Measurements from ENCODE around the gene SORCS2.

SORCS2 gene

DNA sequence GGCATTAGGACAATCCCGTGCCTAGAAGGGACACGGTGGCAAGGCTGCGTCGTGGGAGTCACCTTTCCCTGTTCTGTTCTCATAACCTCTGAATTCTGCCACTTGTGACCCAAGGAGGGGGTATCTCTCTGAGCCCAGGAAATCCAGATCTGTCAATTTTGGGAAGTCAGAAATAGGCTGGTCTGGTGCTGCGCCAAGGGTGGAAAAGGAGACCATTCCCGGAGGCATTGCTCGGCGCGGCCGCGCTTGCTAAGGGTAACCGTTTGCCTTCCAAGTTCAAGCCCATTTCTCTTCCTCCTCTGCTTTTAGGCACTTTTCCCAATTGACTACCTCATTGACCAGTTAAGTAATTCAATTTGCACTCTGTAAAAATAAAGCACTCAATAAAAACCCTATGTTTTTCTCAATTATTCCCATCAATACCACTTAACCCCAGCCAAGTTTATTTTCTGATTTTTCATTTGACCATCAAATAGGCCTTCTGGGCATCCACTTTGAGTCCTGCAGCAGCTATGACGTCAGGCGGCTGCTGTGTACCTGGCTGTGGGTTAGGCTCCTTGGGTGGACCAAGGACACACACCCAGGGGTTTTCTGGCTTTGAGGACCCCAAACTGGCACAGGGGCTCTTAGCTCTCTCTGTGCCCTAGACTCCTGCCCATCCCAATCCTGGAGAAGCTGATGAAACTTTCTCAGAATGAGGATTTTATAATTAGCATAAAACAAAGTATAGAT, 12.5 kb downstream of the SORCS2 start:
- DNase-seq (ENCODE audit: low read depth), result no peak
- no peak overlapping the region for H3K4me3 ChIP-seq (ENCODE audit: low read depth, low read length)
- TF ChIP-seq, protein P1, sequence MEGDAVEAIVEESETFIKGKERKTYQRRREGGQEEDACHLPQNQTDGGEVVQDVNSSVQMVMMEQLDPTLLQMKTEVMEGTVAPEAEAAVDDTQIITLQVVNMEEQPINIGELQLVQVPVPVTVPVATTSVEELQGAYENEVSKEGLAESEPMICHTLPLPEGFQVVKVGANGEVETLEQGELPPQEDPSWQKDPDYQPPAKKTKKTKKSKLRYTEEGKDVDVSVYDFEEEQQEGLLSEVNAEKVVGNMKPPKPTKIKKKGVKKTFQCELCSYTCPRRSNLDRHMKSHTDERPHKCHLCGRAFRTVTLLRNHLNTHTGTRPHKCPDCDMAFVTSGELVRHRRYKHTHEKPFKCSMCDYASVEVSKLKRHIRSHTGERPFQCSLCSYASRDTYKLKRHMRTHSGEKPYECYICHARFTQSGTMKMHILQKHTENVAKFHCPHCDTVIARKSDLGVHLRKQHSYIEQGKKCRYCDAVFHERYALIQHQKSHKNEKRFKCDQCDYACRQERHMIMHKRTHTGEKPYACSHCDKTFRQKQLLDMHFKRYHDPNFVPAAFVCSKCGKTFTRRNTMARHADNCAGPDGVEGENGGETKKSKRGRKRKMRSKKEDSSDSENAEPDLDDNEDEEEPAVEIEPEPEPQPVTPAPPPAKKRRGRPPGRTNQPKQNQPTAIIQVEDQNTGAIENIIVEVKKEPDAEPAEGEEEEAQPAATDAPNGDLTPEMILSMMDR (conservative IDR thresholded peaks at IDR 0.05; ENCODE audit: low read depth, low read length), result no peak

DNA sequence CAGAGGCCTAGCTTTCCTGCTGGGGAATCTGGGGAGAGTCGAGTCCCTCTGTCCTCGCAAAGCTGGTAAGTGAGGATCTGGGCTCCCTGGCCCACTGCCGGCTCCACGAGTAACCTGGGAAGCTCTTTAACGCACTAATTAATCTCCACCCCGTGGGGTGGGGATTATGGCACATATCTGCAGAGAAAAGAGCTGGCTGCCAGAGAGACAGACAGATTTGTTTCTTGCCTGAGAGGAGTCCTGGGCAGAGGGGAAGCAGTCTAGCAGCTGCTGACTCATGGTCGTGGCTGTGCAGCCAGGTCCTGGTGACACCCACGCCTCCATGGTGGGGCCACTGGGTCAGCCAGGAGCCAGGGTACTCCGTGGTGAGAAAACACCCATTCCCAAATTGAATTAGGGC, 14.0 kb downstream of the SORCS2 start:
- no peak overlapping the region for H3K4me3 ChIP-seq (ENCODE audit: low read depth, low read length)
- peak; percentile 69 for DNase-seq (ENCODE audit: low read depth)
- TF ChIP-seq, protein P1 (conservative IDR thresholded peaks at IDR 0.05; ENCODE audit: low read depth, low read length), result no peak

DNA sequence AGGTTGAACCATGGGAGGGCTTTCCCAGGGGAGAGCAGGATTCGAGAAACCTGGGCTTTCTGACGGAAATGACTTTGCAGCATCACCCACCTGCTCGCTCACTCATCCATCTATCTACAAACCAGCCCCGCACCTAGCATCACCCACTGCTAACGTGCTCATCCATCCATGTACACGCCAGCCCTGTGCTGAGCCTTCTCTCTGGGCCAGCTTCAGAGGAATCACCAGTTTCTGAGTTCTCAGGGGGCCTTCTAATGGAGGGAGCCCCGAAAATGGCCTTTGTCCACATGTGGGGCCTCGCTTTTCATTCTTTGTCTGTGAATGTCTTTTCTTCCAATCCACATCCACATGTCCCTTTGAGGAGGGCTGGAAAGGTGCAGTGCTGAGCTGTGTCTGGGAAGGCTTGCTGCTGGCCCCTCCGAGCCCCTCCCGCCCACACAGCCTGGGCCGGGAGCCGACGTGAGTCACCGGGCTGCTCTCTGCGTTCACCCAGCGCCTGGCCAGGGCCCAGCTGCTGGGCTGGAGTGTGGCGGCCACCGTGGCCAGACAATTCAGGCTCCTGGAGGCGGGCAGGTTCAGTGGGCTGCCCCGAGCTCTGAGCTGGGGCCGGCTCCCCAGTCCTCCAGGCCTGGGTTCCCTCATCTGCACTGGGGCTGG, 14.7 kb downstream of the SORCS2 start:
- H3K4me3 ChIP-seq (ENCODE audit: low read depth, low read length), result no peak overlapping the region
- TF ChIP-seq, protein P1 (conservative IDR thresholded peaks at IDR 0.05; ENCODE audit: low read depth, low read length), result no peak
- peak; percentile 88 for DNase-seq (ENCODE audit: low read depth)

DNA sequence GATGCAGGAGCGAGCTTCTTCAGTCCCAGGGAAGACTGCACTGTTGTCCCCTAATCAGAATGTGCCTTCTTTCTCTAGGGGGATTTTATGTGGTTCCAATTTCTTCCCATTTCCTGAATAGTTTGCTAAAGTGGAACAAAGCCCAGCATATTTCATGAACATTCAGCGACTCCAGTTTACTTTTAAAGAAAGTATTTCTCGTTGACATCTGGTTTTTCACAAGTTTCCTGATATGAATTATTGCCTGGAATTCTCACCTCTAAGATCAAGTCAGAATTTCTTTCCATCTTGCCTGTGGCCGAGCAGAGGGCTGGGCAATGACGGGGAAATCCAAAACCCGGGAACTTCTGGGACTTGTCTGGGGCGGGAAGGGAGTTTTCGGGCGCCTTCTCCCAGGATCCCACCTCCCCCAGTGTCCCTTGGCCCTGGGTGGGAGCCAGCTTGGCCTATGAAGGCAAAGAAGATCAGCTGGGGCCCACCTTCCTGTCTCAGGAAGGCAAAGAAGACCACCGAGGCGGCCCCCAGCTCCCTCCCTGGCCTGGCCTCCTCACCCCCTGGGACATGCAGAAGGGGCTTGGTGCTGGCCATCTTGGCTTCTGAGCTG, 15.4 kb downstream of the SORCS2 start:
- TF ChIP-seq, protein P1 (conservative IDR thresholded peaks at IDR 0.05; ENCODE audit: low read depth, low read length), result no peak
- H3K4me3 ChIP-seq (ENCODE audit: low read depth, low read length), result no peak overlapping the region

DNA sequence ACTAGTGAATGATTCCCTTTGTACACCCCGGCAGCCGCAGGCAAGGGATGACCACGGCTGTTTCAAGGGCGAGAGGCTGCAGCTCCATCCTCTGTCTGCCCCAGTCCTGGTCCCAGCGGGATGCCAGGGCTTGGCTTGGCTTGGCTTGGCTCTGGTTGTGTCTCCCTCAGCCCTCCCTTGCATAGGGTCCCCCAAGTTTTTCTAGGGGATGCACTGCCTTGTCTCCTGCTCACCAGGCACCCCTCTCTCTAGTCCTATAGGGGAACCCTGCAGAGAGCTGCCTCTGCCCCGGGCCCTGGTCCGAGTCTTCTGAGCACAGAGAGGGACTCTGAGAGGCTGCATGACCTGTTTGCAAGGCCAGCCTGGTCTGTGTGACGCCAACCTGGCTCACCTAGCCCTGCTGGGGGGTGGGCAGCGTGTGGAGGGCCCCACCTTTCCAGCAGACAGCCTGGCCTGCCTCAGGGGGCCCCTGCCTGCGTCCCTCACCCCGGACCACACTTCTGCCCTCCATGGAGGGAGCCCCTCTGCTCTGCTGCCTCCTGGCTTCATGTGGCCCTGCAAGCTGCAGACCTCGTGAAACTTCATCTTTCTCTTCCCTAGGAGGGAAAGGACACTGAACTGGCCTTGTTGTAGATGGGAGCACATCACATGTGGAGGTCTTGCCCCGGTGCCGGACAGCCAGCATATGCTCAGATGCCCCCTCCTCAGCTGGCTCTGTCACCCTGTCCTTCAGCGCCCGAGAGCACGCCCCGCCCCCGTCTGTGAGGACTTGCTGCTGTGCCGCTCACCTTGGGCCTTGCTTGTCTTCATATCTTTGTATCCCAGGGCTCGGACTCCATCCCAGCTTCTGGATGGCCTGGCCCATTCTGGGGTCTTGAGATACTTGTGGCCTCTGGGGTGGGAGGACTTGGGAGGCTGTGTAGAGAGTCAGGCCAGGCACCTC, 16.4 kb downstream of the SORCS2 start:
- no peak overlapping the region for H3K4me3 ChIP-seq (ENCODE audit: low read depth, low read length)
- TF ChIP-seq, protein P1 (conservative IDR thresholded peaks at IDR 0.05; ENCODE audit: low read depth, low read length), result no peak
- no peak for DNase-seq (ENCODE audit: low read depth)

More for the DNA sequence above, 15.4 kb downstream of the SORCS2 start:
- peak; percentile 32 for DNase-seq (ENCODE audit: low read depth)

DNA sequence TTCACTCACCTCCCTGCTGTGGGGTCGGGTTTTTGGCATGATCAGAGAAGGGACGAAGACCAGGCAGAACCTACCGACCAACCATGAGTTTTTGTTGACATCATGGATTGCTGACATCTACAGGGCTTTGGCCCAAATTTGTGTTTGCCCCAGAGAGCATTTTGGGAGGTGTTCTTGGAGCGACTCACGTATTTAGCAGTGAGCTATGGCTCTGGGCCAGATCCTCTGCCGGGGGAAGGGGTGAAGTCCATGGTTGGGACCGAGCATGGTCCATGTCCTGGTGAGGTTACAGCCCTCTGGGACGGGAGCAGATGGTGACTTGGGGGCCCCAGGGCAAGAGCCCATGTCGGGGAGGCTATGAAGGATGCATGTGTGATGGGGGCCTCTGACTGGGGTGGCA, 17.4 kb downstream of the SORCS2 start:
- no peak for DNase-seq (ENCODE audit: low read depth)
- no peak overlapping the region for H3K4me3 ChIP-seq (ENCODE audit: low read depth, low read length)
- TF ChIP-seq, protein P1 (conservative IDR thresholded peaks at IDR 0.05; ENCODE audit: low read depth, low read length), result no peak

All from choroid plexus epithelial cell (primary cell).